Spleen (tissue), 11 donors: Measurements from ENCODE around the gene GABBR1. TPM values are rescaled to one million over a fixed set of nuclear protein-coding genes. Genes with fewer than 3 reads are reported as not detected.
"Not testable (repeated sequence)": the region's sequence is repeated elsewhere in the genome, so short reads cannot be mapped to it uniquely, and the experiment has no call there.

Source experiments
- DNase-seq: peaks from one replicate; pipeline ENCODE4 v3.0.0-alpha.2; 2020
- H3K27ac ChIP-seq, 8 donors: fragments of 200-600 bp; sonication (generic) in 7 of 8; 1 replicate in 4 of 8; 2 replicates in 4 of 8; pipeline versions ENCODE4 v1.5.0 to v1.8.0; 2016 to 2021; ENCODE audit warnings: inconsistent platforms in 4 of 8, mild to moderate bottlenecking in 4 of 8, moderate library complexity in 1 of 8
- H3K27me3 ChIP-seq, 7 donors: fragments of 200-600 bp; sonication (generic) in 6 of 7; replicated peaks in 1 of 7; 1 replicate in 4 of 7; 2 replicates in 3 of 7; pipeline versions ENCODE4 v1.5.0 to v1.8.0; 2016 to 2021; ENCODE audit warnings: inconsistent platforms in 3 of 7, mild to moderate bottlenecking in 1 of 7
- H3K36me3 ChIP-seq, 6 donors: fragments of 200-600 bp; sonication (generic) in 5 of 6; 1 replicate in 4 of 6; 2 replicates in 2 of 6; pipeline versions ENCODE4 v1.5.0 to v1.8.0; 2016 to 2021; ENCODE audit warnings: inconsistent platforms in 2 of 6
- H3K4me1 ChIP-seq, 6 donors: fragments of 200-600 bp; sonication (generic) in 5 of 6; 1 replicate in 3 of 6; 2 replicates in 3 of 6; pipeline versions ENCODE4 v1.5.0 to v1.8.0; 2016 to 2021; ENCODE audit warnings: inconsistent platforms in 3 of 6
- H3K4me3 ChIP-seq, 8 donors: fragments of 200-600 bp; sonication (generic) in 7 of 8; 1 replicate in 4 of 8; 2 replicates in 4 of 8; pipeline versions ENCODE4 v1.5.0 to v1.8.0; 2016 to 2021; ENCODE audit warnings: inconsistent platforms in 4 of 8, mild to moderate bottlenecking in 4 of 8, moderate library complexity in 2 of 8
- H3K9me3 ChIP-seq, 8 donors: fragments of 200-600 bp; sonication (generic) in 7 of 8; 1 replicate in 4 of 8; 2 replicates in 4 of 8; pipeline versions ENCODE4 v1.5.0 to v1.8.0; 2016 to 2021; ENCODE audit warnings: inconsistent platforms in 4 of 8
- POLR2A ChIP-seq, 3 donors: fragments of 450-650 bp; IDR thresholded peaks; one replicate each; pipeline ENCODE4 v1.5.1; 2017; ENCODE audit warnings: antibody characterized with exemption in 3 of 3, mild to moderate bottlenecking in 1 of 3
- POLR2AphosphoS5 ChIP-seq, 3 donors: sonication (generic); formaldehyde crosslinking; IDR thresholded peaks; one replicate each; pipeline ENCODE4 v1.5.1; 2017; ENCODE audit warnings: antibody characterized with exemption in 3 of 3
- WGBS, 5 donors: extraction: QIAGEN DNeasy Blood & Tissue Kit in 3 of 5; methylation state at CpG; one replicate each; pipeline versions ENCODE4 v1.1.5 to v1.1.7; 2013 to 2018; 5-methylcytosine and 5-hydroxymethylcytosine counted together
- intact Hi-C: fragments of 100-400 bp; cut with DNase I; formaldehyde crosslinking; loops from one replicate; pipeline ENCODE4 v1.15.0; 2023; ENCODE audit warnings: low total_unique reads
- polyA plus RNA-seq, 3 donors: library from polyadenylated mRNA; stranded (reverse); fragments of 200-250 nt; gene quantifications; one replicate each; pipeline ENCODE4 v1.2.1, GENCODE V29; 2013
- total RNA-seq, 7 donors: library from RNA; depleted of rRNA in 3 of 7; stranded (reverse); fragments of >200 nt in 3 of 7; fragmentation: NEBNext Ultra II Directional in 4 of 7; extraction: Animal tissue kit (Norgen Biotek cat#: 25700) in 4 of 7; gene quantifications; one replicate each; pipeline versions ENCODE4 v1.1.0 to v1.2.1, GENCODE V29; 2016 to 2021
- TF ChIP-seq, protein P1 (sequence below), 11 experiments: fragments of 200-600 bp in 7 of 11; fragments of 450-650 bp in 4 of 11; sonication (generic) in 4 of 11; IDR thresholded peaks in 8 of 11; conservative IDR thresholded peaks in 3 of 11; 1 replicate in 7 of 11; 2 replicates in 4 of 11; pipeline versions ENCODE4 v1.4.0 to v1.8.0; 2016 to 2021; ENCODE audit warnings: antibody characterized with exemption in 11 of 11, inconsistent platforms in 4 of 11, mild to moderate bottlenecking in 1 of 11
- donor health status: healthy with polysubstance abuse.
- donor health status: DM: no; HTN: no; CAD: no; lungs with moderate emphysema.
- donor health status: DM: no; HTN: no; CAD: no.
- donor health status: Bipolar disorder and iron deficiency.
- donor health status: healthy.
- donor health status: DM: no; HTN: no; CAD: no.
- donor health status: DM: yes; HTN: yes; CAD: no.

GABBR1 gene
- total and polyA plus RNA-seq, 10 donors = 13.8 to 122 (median 62.4) TPM

DNA sequence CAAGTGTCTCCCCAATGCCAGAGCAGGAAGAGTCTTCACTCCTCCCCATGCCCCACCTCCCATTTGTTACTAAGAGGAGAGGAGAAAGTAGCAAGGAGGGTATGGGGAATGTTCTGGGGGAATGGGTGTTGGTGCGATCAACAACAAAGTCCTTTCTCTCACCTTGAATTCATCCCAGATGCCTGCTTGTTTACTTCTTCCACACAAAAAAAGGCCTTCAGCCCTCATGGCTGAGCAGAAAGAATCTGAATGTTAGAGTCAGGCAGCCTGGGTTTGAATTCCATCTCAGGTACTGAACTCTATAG, 33.8 kb upstream of the GABBR1 start:
- H3K4me3 ChIP-seq = no peak overlapping the region
- no peak overlapping the region for H3K27ac ChIP-seq
- TF ChIP-seq POLR2AphosphoS5 (IDR thresholded peaks at IDR 0.05) (no peak), POLR2A (IDR thresholded peaks at IDR 0.05) (no peak)
- H3K27me3 ChIP-seq = peaks cover 0 to 62% (median 0%) of the 10 kb centered on the region in 7 donors
- no peaks in the 10 kb centered on the region for H3K4me1 ChIP-seq
- H3K9me3 ChIP-seq = no peaks in the 10 kb centered on the region
- H3K36me3 ChIP-seq = no peaks in the 10 kb centered on the region
- 86 to 100% (median 88%) methylated on average over 1 of the region's 1 CpG for WGBS, 5 donors
- intact Hi-C loops = no loop called here
- DNase-seq = no peak

DNA sequence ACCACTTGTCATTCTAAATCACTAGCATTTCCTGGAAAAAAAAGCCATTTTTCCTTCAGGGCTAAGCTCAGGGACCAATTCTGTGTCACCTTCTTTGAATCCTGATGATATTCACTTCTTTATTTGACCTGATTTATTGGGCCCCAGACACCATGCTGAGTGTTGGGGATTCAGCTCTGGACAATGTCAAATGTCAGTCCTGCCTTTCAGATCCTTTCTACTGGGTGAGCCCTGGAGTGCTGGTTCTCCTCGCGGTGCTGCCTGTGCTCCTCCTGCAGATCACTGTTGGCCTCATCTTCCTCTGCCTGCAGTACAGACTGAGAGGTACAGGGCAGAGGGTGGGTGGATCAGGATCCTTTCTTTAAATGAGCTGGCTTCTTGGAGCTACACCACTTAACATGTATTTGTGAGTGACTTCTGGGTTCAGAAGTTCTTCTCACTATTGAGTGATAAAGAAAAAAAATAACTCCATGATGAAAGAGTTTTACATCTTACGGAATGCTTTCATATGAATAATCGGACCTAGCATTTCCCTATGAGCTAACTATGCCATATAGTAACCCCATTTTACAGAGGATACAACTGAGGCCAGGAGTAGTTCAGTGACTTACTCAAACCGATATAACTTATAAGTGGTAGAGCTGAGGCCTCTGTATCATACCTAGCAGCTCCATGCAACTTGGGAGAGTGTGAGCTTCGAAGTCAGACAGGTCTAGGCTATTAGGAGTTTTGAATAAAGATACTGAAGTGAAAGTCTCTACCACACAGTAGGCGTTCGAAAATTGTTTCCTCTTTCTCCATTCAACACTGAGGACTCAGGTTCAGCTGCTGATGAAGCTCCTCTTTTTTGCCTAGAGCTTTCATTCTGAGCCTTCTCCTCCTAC, 33.2 kb upstream of the GABBR1 start:
- no peak overlapping the region for H3K27ac ChIP-seq
- intact Hi-C loops = no loop called here
- no peaks in the 10 kb centered on the region for H3K36me3 ChIP-seq
- TF ChIP-seq POLR2A (IDR thresholded peaks at IDR 0.05) = no peak
- TF ChIP-seq, protein P1, sequence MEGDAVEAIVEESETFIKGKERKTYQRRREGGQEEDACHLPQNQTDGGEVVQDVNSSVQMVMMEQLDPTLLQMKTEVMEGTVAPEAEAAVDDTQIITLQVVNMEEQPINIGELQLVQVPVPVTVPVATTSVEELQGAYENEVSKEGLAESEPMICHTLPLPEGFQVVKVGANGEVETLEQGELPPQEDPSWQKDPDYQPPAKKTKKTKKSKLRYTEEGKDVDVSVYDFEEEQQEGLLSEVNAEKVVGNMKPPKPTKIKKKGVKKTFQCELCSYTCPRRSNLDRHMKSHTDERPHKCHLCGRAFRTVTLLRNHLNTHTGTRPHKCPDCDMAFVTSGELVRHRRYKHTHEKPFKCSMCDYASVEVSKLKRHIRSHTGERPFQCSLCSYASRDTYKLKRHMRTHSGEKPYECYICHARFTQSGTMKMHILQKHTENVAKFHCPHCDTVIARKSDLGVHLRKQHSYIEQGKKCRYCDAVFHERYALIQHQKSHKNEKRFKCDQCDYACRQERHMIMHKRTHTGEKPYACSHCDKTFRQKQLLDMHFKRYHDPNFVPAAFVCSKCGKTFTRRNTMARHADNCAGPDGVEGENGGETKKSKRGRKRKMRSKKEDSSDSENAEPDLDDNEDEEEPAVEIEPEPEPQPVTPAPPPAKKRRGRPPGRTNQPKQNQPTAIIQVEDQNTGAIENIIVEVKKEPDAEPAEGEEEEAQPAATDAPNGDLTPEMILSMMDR (IDR thresholded peaks at IDR 0.05 in 8 of 11, conservative IDR thresholded peaks at IDR 0.05 in 3 of 11) = no peak
- TF ChIP-seq POLR2AphosphoS5 (IDR thresholded peaks at IDR 0.05) = no peak
- peaks cover 0 to 63% (median 0%) of the 10 kb centered on the region in 7 donors for H3K27me3 ChIP-seq
- WGBS, 5 donors = 67 to 78% (median 70%) methylated on average over 8 of the region's 8 CpGs
- no peak for DNase-seq
- H3K9me3 ChIP-seq = no peaks in the 10 kb centered on the region
- no peaks in the 10 kb centered on the region for H3K4me1 ChIP-seq
- H3K4me3 ChIP-seq = no peak overlapping the region

DNA sequence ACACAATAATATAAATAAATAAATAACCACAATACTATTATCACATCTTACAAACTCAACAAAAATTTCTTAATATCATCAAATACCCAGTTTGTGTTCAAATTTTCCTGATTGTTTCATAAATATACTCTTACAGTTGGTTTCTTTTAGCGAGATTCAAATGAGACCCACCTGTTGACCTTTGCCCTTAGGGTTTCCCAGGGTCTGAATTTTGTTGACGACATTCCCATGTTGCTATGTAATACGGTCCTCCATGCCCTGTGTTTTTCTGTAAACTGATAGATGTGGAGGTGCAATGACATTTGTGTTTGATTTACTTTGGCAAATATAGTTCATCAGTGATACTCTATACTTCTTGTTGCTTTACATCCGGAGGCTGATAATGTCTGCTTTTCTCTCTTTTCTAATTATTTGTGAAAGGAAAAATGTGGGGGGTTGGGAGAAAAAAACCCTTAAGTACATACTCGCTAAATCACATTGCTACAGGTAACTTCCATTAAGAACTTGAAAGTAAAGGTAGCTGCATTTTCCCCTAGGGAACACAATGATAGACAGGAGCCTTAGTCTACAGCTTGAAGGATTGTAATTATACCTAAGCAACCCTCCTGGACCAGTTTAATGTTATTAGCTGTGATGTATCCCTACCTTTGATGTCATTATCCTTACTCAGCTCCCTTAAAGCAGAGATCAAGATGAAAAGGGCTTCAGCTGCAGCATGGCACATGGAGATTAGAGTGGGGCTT, 30.5 kb upstream of the GABBR1 start:
- TF ChIP-seq POLR2A (IDR thresholded peaks at IDR 0.05) (no peak), POLR2AphosphoS5 (IDR thresholded peaks at IDR 0.05) (no peak)
- TF ChIP-seq, protein P1 (IDR thresholded peaks at IDR 0.05 in 8 of 11, conservative IDR thresholded peaks at IDR 0.05 in 3 of 11) = no peak
- Histone ChIP-seq H3K36me3 (no peaks in the 10 kb centered on the region), H3K27me3 (peaks cover 0 to 63% (median 0%) of the 10 kb centered on the region in 7 donors), H3K9me3 (no peaks in the 10 kb centered on the region), H3K4me3 (no peak overlapping the region), H3K27ac (no peak overlapping the region), H3K4me1 (no peaks in the 10 kb centered on the region)
- 71 to 84% (median 77%) methylated on average over 5 of the region's 5 CpGs for WGBS, 5 donors
- DNase-seq = no peak
- intact Hi-C loops = no loop called here

DNA sequence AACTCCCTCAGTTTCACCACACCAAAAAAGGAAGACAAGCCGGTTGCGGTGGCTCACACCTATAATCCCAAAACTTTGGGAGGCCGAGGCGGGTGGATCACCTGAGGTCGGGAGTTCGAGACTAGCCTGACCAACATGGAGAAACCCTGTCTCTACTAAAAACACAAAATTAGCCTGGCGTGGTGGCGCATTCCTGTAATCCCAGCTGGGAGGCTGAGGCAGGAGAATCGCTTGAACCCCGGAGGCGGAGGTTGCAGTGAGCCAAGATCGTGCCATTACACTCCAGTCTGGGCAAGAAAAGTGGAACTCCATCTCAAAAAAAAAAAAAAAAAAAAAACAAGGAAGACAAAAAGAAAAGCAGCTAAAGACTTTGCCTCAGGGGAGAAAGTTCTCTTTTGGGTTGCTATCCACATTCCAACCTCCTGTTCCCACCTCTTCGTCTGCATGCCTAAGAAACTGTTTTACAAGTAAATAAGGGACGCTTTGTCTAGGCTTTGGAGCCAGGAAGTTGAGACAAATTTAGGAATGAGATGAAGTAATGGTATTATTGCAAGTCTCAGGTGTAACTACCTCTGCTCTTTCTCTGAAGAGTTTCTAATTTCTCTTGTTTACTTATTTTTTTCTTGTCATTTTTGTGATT, 28.6 kb upstream of the GABBR1 start:
- intact Hi-C loops, H3K9me3 ChIP-seq, H3K4me1 ChIP-seq, DNase-seq, H3K36me3 ChIP-seq, H3K4me3 ChIP-seq, H3K27ac ChIP-seq: not testable (repeated sequence)
- WGBS, 5 donors = 44 to 60% (median 51%) methylated on average over 14 of the region's 14 CpGs
- H3K27me3 ChIP-seq = peaks cover 0 to 73% (median 0%) of the 10 kb centered on the region in 7 donors

DNA sequence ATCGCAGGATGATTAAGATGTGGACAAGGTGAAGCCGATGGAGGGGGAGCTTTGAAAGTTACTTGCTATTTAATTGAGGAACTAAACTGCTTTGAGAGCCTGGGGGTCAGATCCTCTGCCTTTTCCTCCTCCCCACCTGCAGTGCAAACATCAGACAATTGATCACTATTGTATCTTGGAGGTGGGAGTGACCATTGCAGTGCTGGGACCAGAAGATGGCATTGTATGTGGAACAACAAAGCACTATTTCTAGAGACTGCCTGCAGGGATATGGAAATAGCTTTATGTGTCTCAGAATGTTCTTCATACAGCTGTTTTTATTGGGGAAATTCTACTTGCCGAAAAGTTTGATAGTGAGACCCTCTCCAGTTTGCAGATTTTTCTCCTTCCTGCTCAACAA, 28.1 kb upstream of the GABBR1 start:
- Histone ChIP-seq H3K27ac (no peak overlapping the region), H3K4me1 (no peaks in the 10 kb centered on the region), H3K36me3 (no peaks in the 10 kb centered on the region), H3K9me3 (no peaks in the 10 kb centered on the region), H3K4me3 (no peak overlapping the region), H3K27me3 (peaks cover 0 to 74% (median 0%) of the 10 kb centered on the region in 7 donors)
- DNase-seq = no peak
- 78 to 90% (median 80%) methylated on average over 3 of the region's 3 CpGs for WGBS, 5 donors
- intact Hi-C loops = no loop called here
- no peak for TF ChIP-seq POLR2A (IDR thresholded peaks at IDR 0.05)
- TF ChIP-seq, protein P1 (IDR thresholded peaks at IDR 0.05 in 8 of 11, conservative IDR thresholded peaks at IDR 0.05 in 3 of 11) = no peak
- TF ChIP-seq POLR2AphosphoS5 (IDR thresholded peaks at IDR 0.05) = no peak
